ENCODE data around the gene CBARP.
"Not testable (repeated sequence)": the region's sequence is repeated elsewhere in the genome, so short reads cannot be mapped to it uniquely, and the experiment has no call there.

The CBARP gene

GRCh38 chr19:1206150-1206863 lies 31.5 kb downstream of the CBARP start:
- no peak for FAIRE-seq

DNA sequence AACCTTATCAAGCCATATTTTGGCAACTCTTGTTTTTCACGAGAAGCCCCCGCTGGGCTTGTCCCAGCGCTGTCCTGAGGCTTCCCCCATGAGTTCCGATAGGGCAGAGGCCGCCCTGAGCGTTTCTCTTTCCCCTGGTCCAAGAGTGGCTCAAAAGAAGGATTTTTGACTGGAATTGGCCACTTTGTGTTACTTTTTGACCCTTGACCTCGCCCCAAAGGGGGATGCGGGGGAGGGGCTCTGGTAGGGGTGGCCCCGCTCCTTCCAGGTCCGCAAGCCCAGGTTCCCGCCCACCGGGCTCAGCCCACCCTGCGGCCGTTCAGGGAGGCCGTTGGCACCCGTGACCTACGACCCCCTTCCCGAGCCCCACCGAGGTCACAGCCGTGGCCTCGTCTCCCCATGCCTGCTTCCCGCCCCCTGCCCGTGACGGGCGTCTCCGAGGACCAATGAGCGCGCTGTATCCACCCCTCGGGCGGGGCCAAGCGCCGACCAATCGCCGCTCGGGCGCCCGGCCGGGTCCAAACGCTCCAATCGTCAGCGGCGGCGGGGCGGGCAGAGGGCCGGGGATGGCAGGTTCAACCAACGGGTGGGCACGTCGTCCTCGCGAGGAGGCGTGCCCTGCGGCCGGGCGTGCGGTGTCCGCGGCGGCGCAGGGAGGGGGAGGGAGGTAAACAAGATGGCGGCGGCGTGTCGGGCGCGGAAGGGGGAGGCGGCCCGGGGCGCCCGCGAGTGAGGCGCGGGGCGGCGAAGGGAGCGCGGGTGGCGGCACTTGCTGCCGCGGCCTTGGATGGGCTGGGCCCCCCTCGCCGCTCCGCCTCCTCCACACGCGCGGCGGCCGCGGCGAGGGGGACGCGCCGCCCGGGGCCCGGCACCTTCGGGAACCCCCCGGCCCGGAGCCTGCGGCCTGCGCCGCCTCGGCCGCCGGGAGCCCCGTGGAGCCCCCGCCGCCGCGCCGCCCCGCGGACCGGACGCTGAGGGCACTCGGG lies 32.4 kb downstream of the CBARP start, which contains the start of gene STK11:
Gene STK11, plus strand, starts transcription at position 665 of the 986 bp plus-strand sequence. CDS start 1,136 bp downstream, outside the sequence.
- FAIRE-seq: no peak

DNA sequence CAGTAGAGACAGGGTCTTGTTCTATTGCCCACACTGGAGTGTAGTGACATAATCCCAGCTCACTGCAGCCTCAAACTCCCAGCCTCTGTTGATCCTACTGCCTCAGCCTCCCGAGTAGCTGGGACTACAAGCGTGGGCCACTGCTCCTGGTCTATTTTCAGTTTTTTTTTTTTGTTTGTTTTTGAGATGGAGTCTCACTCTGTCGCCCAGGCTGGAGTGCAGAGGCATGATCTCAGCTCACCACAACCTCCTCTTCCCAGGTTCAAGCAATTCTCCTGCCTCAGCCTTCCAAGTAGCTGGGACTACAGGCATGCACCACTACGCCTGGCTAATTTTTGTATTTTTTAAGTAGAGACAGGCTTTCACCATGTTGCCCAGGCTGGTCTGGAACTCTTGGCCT lies 37.2 kb downstream of the CBARP start:
- FAIRE-seq: not testable (repeated sequence)

- no peak for FAIRE-seq
Observed at GRCh38 chr19:1199531-1199930, 38.3 kb downstream of the CBARP start.

- FAIRE-seq: no peak
Observed at GRCh38 chr19:1189419-1189818, 48.4 kb downstream of the CBARP start.

- no peak for FAIRE-seq
Observed at GRCh38 chr19:1183543-1184172, 54.1 kb downstream of the CBARP start.

- no peak for FAIRE-seq
Observed at GRCh38 chr19:1182727-1183126, 55.1 kb downstream of the CBARP start.

GRCh38 chr19:1182068-1182467 lies 55.7 kb downstream of the CBARP start:
- FAIRE-seq: no peak

DNA sequence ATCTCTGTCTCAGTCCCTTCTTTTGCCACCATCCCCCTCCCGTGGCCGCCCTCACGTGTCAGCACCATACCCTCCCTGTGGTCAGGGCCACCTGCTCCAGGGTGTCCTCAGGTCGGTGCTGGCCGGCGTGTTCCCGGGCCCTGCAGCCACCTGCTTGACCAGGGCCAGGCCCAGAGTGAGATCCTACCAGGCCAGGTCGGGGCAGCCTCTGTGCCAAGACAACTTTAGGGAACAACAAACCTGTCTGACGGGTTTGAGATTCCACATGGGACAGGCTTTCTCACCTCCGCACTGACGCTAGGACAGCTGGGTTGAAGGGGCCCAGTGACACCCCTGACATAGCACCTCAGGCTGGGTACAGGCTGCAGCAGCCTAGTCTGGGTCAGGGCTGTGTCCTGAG lies 56.2 kb downstream of the CBARP start:
- no peak for FAIRE-seq
